Activated CD4-positive, alpha-beta T cell treated with anti-CD3 and anti-CD28 coated beads for 1 hour (primary cell): ENCODE measurements around the gene PTPRT.
"Not testable (repeated sequence)": the region's sequence is repeated elsewhere in the genome, so short reads cannot be mapped to it uniquely, and the experiment has no call there.

ENCODE experiments used
- DNase-seq: peaks from one replicate; pipeline ENCODE4 v3.0.0-alpha.2; 2020

Gene PTPRT

DNA sequence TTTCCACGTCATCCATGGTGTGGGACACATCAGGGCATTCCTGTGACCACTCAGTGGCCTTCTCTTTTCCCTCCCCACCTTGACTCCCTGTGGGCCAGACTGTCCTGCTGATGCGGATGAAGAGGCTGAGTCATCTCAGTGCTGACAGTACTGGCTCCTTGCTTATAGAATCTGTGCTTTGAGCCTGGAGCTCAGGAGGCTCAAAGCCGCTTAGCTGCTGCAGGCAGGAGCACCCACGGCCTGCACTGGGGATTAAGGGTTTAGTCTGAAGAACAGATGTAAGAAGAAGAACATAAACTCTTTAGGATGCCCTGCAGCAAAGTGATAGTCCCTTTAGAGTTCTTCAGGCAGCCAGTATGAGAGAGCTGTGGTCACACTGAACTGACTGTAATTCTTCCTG, 929.5 kb downstream of the PTPRT start:
- DNase-seq = no peak

DNA sequence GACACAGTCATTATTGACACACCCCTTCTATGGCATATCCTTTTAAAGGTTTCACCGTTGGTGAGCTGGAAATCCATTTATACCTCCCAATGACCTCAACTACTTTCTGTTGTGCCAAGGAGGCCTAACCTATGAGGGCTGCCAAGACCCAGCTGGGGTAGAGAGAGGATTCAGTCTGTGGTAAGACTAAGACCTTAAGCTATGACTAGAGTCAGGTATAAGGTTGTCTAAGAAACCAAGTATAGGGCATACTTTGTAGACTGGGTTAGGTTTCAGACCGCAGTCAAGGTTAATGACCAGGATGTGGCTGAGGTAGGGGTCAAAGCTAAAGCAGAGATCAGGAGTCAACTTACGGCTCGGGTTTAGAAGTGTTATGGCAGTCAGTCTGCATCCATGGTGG, 930.3 kb downstream of the PTPRT start:
- DNase-seq = no peak

DNA sequence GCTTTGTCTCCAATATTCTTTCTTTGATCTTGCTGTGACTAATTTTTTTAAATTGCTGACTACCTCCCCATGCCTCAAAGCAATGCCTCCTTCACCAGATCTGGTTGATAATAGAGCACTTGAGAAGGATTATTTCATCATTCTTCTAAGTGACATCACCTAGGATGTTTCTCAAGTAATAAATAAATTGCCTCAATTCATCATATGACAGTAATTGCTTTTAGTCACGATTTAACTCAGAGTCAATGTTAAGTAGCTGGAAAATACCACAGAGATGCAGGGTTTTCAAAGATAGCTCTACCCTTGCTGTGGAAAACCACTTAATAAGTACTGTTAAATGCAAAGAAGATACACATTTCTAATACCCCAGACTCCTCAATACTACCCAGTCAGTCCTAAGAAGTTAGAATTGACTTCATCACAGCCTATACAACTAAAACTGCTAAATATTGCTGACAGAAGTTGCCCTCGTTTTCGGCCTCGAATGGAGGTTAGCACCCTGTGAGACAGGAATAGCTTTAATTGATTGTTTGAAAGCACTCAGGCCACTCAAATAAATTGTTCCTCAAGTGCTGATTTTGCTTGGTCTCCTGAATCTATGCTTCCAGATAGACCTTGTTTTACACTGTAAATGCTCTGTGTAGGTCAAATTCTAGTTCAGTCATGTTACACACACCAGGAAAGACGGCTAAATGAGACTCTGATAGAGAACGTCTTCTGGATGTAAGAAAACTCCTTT, 931.0 kb downstream of the PTPRT start:
- no peak for DNase-seq

GRCh38 chr20:42255821-42256220, 933.9 kb downstream of the PTPRT start:
- no peak for DNase-seq

- no peak for DNase-seq
Measured at GRCh38 chr20:42254673-42255072, 935.0 kb downstream of the PTPRT start.

DNA sequence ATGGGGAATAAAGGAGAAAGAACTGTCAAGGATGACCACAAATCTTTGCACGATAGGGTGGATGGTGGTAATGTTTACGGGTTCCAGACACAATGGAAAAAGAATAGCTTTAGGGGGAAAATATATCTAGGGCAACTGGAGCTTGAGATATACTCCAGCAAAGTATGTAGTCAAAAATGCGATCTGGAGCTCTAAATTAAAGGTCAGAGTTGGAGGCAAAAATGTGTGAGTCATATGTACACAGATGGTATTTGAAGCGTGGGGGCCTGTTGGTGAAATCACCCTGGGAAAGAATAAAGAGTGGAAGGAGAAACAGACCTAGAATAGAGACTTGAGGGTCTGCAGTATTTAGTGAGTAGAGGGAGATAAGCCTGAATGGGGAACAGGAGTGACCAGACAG, 937.6 kb downstream of the PTPRT start:
- no peak for DNase-seq

DNA sequence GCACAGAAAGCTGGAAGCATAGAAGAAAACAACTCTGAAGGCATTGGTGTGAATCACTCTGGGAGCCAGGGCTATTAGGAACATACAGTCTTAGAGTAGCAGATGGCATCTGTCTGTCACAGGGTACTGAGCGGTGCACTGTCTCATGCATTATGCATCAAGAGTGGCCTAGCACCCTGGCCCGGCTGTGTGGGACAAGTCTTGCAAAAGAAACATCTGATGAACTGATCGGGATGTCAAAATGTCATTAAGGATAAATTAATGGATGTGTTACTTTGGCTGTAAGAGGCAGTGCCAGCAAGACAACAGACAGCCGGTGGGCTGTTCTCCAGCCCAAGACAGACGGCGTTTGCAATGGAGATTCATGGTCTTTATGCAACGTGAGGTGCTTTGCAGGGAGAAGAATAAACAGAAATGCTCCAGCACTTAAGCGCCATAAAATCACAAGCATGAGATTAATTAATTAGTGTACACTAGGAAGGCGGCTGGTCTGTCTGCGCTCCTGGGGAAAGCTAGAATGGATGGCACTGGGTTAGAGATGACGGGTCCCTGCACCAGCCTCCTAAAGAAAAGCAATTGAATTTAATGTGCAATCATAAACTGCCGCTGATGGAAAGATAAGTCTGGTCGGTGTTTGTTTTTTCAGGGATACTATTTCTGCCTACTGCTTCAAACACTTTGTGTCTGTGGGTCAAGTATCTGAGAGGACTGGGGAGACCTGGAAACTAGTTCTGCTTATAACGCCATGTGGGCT, 970.9 kb downstream of the PTPRT start:
- no peak for DNase-seq

- no peak for DNase-seq
Measured at GRCh38 chr20:42214074-42214473, 975.6 kb downstream of the PTPRT start.

- DNase-seq = no peak
Measured at GRCh38 chr20:42212391-42212790, 977.3 kb downstream of the PTPRT start.

DNA sequence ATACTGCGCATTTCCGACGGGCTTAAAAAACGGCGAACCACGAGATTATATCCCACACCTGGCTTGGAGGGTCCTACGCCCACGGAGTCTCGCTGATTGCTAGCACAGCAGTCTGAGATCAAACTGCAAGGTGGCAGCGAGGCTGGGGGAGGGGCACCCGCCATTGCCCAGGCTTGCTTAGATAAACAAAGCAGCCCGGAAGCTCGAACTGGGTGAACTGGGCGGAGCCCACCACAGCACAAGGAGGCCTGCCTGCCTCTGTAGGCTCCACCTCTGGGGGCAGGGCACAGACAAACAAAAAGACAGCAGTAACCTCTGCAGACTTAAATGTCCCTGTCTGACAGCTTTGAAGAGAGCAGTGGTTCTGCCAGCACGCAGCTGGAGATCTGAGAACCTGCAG, 983.1 kb downstream of the PTPRT start:
- not testable (repeated sequence) for DNase-seq

DNA sequence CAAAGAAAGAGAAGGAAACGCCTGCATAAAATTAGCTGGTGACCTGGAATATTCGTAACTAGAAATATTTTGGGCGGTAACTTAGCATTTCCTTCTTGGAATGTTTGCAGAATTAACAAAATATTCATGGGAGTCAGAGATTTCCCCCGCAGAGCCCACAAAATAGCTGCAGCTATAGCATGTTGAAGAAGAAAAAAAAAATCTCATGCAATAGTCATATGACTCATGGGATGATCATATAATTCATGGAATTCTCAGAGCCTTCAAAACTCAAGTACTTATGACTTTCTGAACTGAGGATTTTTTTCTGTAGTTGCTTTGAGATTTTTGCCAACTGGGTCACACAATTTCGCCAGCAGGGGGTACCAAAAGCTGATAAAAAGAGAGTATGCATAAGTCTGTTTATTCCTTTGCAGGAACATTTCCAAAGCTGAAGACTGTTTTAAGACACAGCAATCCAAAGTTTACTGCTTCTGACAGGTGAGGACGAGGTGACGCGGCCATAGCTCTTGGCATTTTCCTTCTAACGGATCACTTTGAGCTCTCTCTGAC, 985.5 kb downstream of the PTPRT start:
- DNase-seq = no peak

GRCh38 chr20:42197599-42197998, 992.1 kb downstream of the PTPRT start:
- DNase-seq = no peak

DNA sequence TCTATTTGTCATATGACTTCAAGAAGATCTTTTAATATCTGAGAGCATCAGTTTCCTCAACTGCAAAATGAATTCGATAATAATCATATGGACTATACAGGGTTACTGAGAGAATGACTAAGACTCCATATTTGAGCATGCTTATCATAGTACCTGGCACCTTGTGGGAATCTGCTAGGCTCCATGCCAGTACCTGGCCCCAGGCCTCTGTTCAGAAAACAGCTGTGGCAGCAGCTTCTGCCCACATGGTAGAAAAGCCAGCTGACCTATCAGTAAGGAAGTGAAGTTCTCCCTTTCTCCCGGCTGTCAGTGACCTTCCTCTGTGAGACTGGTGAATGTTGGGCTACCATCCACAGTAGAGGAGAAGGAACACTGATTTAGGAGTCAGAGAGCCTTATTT, 996.6 kb downstream of the PTPRT start:
- no peak for DNase-seq

DNA sequence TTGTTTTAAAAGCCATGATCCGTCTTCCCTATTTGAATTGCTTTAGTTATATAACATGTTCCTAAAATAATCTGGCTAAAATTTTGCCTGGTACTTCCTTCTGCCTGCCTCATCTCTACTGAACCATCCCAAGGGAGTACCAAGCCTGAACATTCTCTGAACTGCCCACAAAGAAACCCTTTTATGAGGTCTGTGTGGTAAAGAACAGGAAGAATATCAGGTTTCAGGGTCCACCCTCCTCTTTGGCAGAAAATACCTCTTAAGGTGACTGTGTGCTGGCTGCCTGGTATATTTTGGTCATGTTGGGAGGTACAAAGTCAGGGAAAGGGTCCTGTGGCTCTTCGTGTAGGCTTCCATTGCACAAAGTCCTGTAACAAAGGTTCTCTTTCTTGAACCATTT, 997.4 kb downstream of the PTPRT start:
- DNase-seq = no peak

- DNase-seq = no peak
Measured at GRCh38 chr20:42191140-42191860, 998.4 kb downstream of the PTPRT start.

GRCh38 chr20:42190084-42190483, 999.6 kb downstream of the PTPRT start:
- DNase-seq = no peak

DNA sequence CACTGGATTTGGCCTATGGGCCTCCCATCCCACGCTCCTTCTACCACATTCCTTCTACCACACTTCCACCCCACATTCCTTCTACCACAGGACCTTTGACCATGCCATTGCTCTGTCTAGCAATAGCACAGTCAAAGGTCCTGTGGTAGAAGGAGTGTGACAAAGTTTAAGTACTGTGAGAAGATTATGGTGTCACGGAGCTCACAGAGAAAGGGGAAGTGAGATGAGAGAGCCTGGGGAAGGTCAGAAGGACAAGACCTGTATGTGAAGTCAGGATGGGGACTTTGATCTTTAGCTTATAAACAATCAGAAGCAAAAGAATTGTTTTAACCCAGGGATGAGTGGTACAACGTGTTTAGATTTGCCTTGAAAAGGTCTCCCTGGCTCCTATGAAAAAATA, 1003.4 kb downstream of the PTPRT start:
- no peak for DNase-seq

DNA sequence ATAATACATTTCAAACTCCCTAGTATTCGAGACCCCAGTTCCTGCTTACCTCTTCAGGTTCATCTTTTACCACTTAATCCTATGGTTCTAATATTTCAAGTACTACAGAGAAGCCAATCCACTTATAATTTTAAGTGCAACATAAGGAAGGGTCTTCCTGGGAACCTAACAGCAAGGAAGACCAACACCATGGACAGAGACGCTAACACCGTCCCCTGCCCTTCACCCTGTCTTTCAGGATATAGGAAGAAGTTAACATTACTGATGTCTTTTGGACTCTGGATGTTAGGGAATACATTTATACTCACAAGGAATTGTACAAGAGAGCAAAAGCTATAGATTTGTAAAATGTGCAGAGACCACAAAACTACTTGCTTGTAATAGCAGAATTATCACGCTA, 1006.6 kb downstream of the PTPRT start:
- DNase-seq = no peak

DNA sequence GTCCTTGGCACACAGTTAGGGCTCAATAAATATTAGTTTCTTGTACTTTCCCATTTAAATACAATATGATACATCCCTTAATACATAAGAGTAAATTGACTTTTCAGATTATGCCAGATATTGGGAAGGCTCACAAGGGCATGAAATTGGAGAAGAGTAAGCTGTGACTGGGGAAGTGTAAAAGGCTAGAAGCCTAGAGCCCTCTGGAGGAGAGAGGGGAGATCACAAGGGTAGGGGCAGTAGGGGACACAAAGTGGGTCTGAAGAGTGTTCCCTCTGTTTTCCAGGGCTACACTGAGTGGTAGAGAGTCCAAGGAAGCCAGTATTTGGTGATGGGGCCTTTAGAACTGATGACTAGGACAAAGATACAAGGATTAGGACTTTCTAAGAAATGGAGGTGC, 1008.6 kb downstream of the PTPRT start:
- DNase-seq = no peak

GRCh38 chr20:42179768-42180167, 1009.9 kb downstream of the PTPRT start:
- no peak for DNase-seq

- no peak for DNase-seq
Measured at GRCh38 chr20:42173440-42173839, 1016.3 kb downstream of the PTPRT start.

DNA sequence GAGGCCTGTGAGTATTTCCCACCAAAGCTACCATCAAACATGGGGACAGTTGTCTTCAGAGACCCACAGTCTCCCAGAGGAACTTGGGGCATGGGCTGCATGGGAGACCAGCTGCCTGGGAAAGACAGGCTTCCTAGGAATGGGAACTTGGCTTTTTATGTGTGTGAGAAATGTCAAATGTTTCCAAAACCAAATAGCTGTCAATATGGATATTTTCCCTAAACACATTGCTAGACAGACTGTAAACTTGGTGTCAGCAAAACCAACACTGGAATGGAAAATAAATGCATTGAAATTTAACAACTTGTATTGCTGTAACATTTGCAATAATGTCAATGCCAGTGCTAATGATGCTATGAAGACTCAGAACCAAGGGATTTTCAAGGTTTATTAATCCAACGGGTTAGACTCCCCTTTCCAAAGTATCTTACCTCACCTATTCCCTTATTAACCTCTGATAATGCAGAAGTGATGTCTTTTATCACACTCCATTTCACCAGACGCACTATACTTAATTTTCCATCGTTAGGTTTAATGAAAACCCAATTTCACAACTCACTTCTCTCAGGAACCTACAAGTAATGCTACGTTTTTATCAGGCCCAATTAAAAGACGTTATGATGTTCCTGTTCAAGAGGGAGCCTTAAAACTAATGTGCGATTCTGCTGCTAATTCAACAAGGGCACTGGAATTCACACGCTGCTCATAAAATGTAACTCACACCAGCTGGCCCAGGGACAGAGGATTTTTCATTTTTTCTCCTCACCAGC, 1025.4 kb downstream of the PTPRT start:
- DNase-seq = no peak
